Measurements from ENCODE around the gene KRT6A.

- TF ChIP-seq ZZZ3 (IDR thresholded peaks at IDR 0.05; ENCODE audit: control insufficient read depth, insufficient read length, low read depth) (no peak), FOXK2 (IDR thresholded peaks at IDR 0.05) (no peak)
- TF ChIP-seq, protein P1, sequence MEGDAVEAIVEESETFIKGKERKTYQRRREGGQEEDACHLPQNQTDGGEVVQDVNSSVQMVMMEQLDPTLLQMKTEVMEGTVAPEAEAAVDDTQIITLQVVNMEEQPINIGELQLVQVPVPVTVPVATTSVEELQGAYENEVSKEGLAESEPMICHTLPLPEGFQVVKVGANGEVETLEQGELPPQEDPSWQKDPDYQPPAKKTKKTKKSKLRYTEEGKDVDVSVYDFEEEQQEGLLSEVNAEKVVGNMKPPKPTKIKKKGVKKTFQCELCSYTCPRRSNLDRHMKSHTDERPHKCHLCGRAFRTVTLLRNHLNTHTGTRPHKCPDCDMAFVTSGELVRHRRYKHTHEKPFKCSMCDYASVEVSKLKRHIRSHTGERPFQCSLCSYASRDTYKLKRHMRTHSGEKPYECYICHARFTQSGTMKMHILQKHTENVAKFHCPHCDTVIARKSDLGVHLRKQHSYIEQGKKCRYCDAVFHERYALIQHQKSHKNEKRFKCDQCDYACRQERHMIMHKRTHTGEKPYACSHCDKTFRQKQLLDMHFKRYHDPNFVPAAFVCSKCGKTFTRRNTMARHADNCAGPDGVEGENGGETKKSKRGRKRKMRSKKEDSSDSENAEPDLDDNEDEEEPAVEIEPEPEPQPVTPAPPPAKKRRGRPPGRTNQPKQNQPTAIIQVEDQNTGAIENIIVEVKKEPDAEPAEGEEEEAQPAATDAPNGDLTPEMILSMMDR (IDR thresholded peaks at IDR 0.05 in 2 of 3, conservative IDR thresholded peaks at IDR 0.05 in 1 of 3; ENCODE audit: control insufficient read depth in 2 of 3, extremely low read depth in 1 of 3, insufficient read depth in 1 of 3, low read depth in 3 of 3, low read length in 3 of 3): no peak
These were observed 8.4 kb upstream of the KRT6A start for GRCh38 chr12:52501490-52501889.

All from GM12878 (cell line).